Lower lobe of right lung (tissue), 2 donors: Measurements from ENCODE around the gene BTBD18. TPM values are rescaled to one million over a fixed set of nuclear protein-coding genes. Genes with fewer than 3 reads are reported as not detected.
A peak's percentile ranks its signal among the peaks of the same experiment; 100 is the strongest.

Experiments used
- ATAC-seq, 2 donors: fragments of 200-7000 bp; cut with Tn5 transposase; one replicate each; pipeline ENCODE4 v1.9.1; 2020 to 2022; ENCODE audit warnings: mild to moderate bottlenecking in 2 of 2, moderate library complexity in 2 of 2
- DNase-seq: peaks from one replicate; pipeline ENCODE4 v3.0.0-alpha.2; 2020
- H3K27ac ChIP-seq: fragments of 200-600 bp; one replicate; pipeline ENCODE4 v1.8.0; 2022
- H3K27me3 ChIP-seq: fragments of 200-600 bp; one replicate; pipeline ENCODE4 v1.8.0; 2022; ENCODE audit warnings: low read depth
- H3K36me3 ChIP-seq: fragments of 200-600 bp; one replicate; pipeline ENCODE4 v1.8.0; 2022; ENCODE audit warnings: mild to moderate bottlenecking
- H3K4me1 ChIP-seq: fragments of 200-600 bp; one replicate; pipeline ENCODE4 v1.8.0; 2022
- H3K4me3 ChIP-seq: fragments of 200-600 bp; one replicate; pipeline ENCODE4 v1.8.0; 2022; ENCODE audit warnings: mild to moderate bottlenecking
- H3K9me3 ChIP-seq: fragments of 200-600 bp; one replicate; pipeline ENCODE4 v1.8.0; 2022
- CTCF ChIP-seq: fragments of 200-600 bp; IDR thresholded peaks from one replicate; pipeline ENCODE4 v1.8.0; 2022; ENCODE audit warnings: antibody characterized with exemption, mild to moderate bottlenecking
- intact Hi-C: fragments of 100-400 bp; cut with DNase I; formaldehyde crosslinking; loops from one replicate; pipeline ENCODE4 v1.11.0; 2022
- total RNA-seq: library from RNA; stranded (reverse); fragmentation: NEBNext Ultra II Directional; extraction: Animal tissue kit (Norgen Biotek cat#: 25700); gene quantifications from one replicate; pipeline ENCODE4 v1.2.1, GENCODE V29; 2021
- donor health status: DM: no; HTN: yes; CAD: no; lungs with severe emphysema.

The BTBD18 gene
- total RNA-seq, 1 donor from 2014 or later = not detected

GRCh38 chr11:57775491-57775890 is 23.9 kb upstream of the BTBD18 start:
- H3K9me3 ChIP-seq = no peaks in the 10 kb centered on the region
- ATAC-seq = no peak
- H3K4me3 ChIP-seq = peak overlapping the region; percentile 15
- intact Hi-C loops = no loop called here
- DNase-seq = no peak
- no peaks in the 10 kb centered on the region for H3K27me3 ChIP-seq
- peak overlapping the region; percentile 89 for H3K27ac ChIP-seq
- H3K4me1 ChIP-seq = peaks cover 99% of the 10 kb centered on the region
- no peak for TF ChIP-seq CTCF
- no peaks in the 10 kb centered on the region for H3K36me3 ChIP-seq

GRCh38 chr11:57773026-57773598 is 21.5 kb upstream of the BTBD18 start:
- Histone ChIP-seq H3K4me1 (peaks cover 98% of the 10 kb centered on the region), H3K4me3 (no peak overlapping the region), H3K36me3 (no peaks in the 10 kb centered on the region), H3K27me3 (no peaks in the 10 kb centered on the region), H3K9me3 (no peaks in the 10 kb centered on the region), H3K27ac (peak overlapping the region; percentile 89)
- intact Hi-C loops = no loop called here
- TF ChIP-seq CTCF = no peak
- no peak for DNase-seq
- no peak for ATAC-seq

- Histone ChIP-seq H3K36me3 (no peaks in the 10 kb centered on the region), H3K27me3 (no peaks in the 10 kb centered on the region), H3K4me1 (peaks cover 98% of the 10 kb centered on the region), H3K9me3 (no peaks in the 10 kb centered on the region), H3K27ac (peak overlapping the region; percentile 14), H3K4me3 (no peak overlapping the region)
- DNase-seq (no peak), ATAC-seq (peak; percentile 29 to 39)
- no peak for TF ChIP-seq CTCF
- intact Hi-C loops = no loop called here
These were observed 20.9 kb upstream of the BTBD18 start for GRCh38 chr11:57772562-57772961.

- no peak for TF ChIP-seq CTCF
- no peaks in the 10 kb centered on the region for H3K9me3 ChIP-seq
- H3K4me3 ChIP-seq = no peak overlapping the region
- peaks cover 98% of the 10 kb centered on the region for H3K4me1 ChIP-seq
- H3K36me3 ChIP-seq = no peaks in the 10 kb centered on the region
- intact Hi-C loops = no loop called here
- no peak overlapping the region for H3K27ac ChIP-seq
- DNase-seq = no peak
- no peak for ATAC-seq
- H3K27me3 ChIP-seq = no peaks in the 10 kb centered on the region
These were observed 19.7 kb upstream of the BTBD18 start for GRCh38 chr11:57771365-57771764.

- Histone ChIP-seq H3K36me3 (no peaks in the 10 kb centered on the region), H3K4me1 (peaks cover 98% of the 10 kb centered on the region), H3K27ac (peak overlapping the region; percentile 37), H3K9me3 (no peaks in the 10 kb centered on the region), H3K27me3 (no peaks in the 10 kb centered on the region), H3K4me3 (no peak overlapping the region)
- no peak for ATAC-seq
- no peak for TF ChIP-seq CTCF
- DNase-seq = no peak
- intact Hi-C loops = no loop called here
These were observed 19.2 kb upstream of the BTBD18 start for GRCh38 chr11:57770793-57771192.
